ENCODE results near the gene DIS3L2.
"Not testable (repeated sequence)": the region's sequence is repeated elsewhere in the genome, so short reads cannot be mapped to it uniquely, and the experiment has no call there.

Gene DIS3L2

GRCh38 chr2:232350804-232351685 is 389.5 kb downstream of the DIS3L2 start:
- DNase-seq (ENCODE audit: low read depth), result no peak

- no peak for DNase-seq (ENCODE audit: low read depth)
Measured at GRCh38 chr2:232351686-232352510, 390.4 kb downstream of the DIS3L2 start.

- no peak for DNase-seq (ENCODE audit: low read depth)
Measured at GRCh38 chr2:232352511-232353091, 391.1 kb downstream of the DIS3L2 start.

- no peak for DNase-seq (ENCODE audit: low read depth)
Measured at GRCh38 chr2:232353096-232353495, 391.6 kb downstream of the DIS3L2 start.

GRCh38 chr2:232353660-232354059 is 392.1 kb downstream of the DIS3L2 start:
- no peak for DNase-seq (ENCODE audit: low read depth)

GRCh38 chr2:232354069-232354468 is 392.6 kb downstream of the DIS3L2 start:
- no peak for DNase-seq (ENCODE audit: low read depth)

GRCh38 chr2:232361646-232362045 is 400.1 kb downstream of the DIS3L2 start:
- no peak for DNase-seq (ENCODE audit: low read depth)

- no peak for DNase-seq (ENCODE audit: low read depth)
Measured at GRCh38 chr2:232362174-232362900, 400.8 kb downstream of the DIS3L2 start.

- DNase-seq (ENCODE audit: low read depth), result not testable (repeated sequence)
Measured at GRCh38 chr2:232363064-232363783, 401.7 kb downstream of the DIS3L2 start.

GRCh38 chr2:232363784-232364615 is 402.5 kb downstream of the DIS3L2 start:
- DNase-seq (ENCODE audit: low read depth), result no peak

- DNase-seq (ENCODE audit: low read depth), result not testable (repeated sequence)
Measured at GRCh38 chr2:232364806-232365594, 403.5 kb downstream of the DIS3L2 start.

GRCh38 chr2:232365621-232366321 is 404.3 kb downstream of the DIS3L2 start:
- no peak for DNase-seq (ENCODE audit: low read depth)

GRCh38 chr2:232366461-232366860 is 404.9 kb downstream of the DIS3L2 start:
- DNase-seq (ENCODE audit: low read depth), result not testable (repeated sequence)

- no peak for DNase-seq (ENCODE audit: low read depth)
Measured at GRCh38 chr2:232367016-232367415, 405.5 kb downstream of the DIS3L2 start.

GRCh38 chr2:232367591-232368233 is 406.2 kb downstream of the DIS3L2 start:
- DNase-seq (ENCODE audit: low read depth), result no peak

GRCh38 chr2:232368311-232368731 is 406.8 kb downstream of the DIS3L2 start:
- DNase-seq (ENCODE audit: low read depth), result no peak

GRCh38 chr2:232369126-232369951 is 407.8 kb downstream of the DIS3L2 start:
- no peak for DNase-seq (ENCODE audit: low read depth)
